Left ventricle myocardium inferior (tissue), 1 donor: ENCODE data around the gene NTMT1. TPM values are rescaled to one million over a fixed set of nuclear protein-coding genes. Genes with fewer than 3 reads are reported as not detected.

Source experiments
- DNase-seq: peaks from one replicate; pipeline ENCODE4 v3.0.0-alpha.2; 2020
- H3K27ac ChIP-seq: fragments of 200-600 bp; replicated peaks from 2 replicates; pipeline ENCODE4 v1.8.0; 2021
- H3K27me3 ChIP-seq: fragments of 200-600 bp; 2 replicates; pipeline ENCODE4 v1.8.0; 2021; ENCODE audit warnings: low read depth
- H3K36me3 ChIP-seq: fragments of 200-600 bp; 2 replicates; pipeline ENCODE4 v1.8.0; 2021
- H3K4me1 ChIP-seq: fragments of 200-600 bp; 2 replicates; pipeline ENCODE4 v1.8.0; 2021
- H3K4me3 ChIP-seq: fragments of 200-600 bp; 2 replicates; pipeline ENCODE4 v1.8.0; 2021; ENCODE audit warnings: mild to moderate bottlenecking, moderate library complexity
- H3K9me3 ChIP-seq: fragments of 200-600 bp; replicated peaks from 2 replicates; pipeline ENCODE4 v1.8.0; 2021
- CTCF ChIP-seq: fragments of 200-600 bp; IDR thresholded peaks from 2 replicates; pipeline ENCODE4 v1.8.0; 2021; ENCODE audit warnings: antibody characterized with exemption, mild to moderate bottlenecking, borderline replicate concordance
- intact Hi-C: fragments of 100-400 bp; cut with micrococcal nuclease; formaldehyde crosslinking; loops from one replicate; pipeline ENCODE4 v1.11.0; 2022
- total RNA-seq: library from RNA; stranded (reverse); fragmentation: NEBNext Ultra II Directional; extraction: Animal tissue kit (Norgen Biotek cat#: 25700); gene quantifications from one replicate; pipeline ENCODE4 v1.2.1, GENCODE V29; 2021
- donor health status: DM: no; HTN: yes; CAD: no; lungs with severe emphysema.

The NTMT1 gene
- total RNA-seq, 1 donor from 2014 or later, result 63.4 TPM

- Histone ChIP-seq H3K4me3 (no peak overlapping the region), H3K36me3 (no peaks in the 10 kb centered on the region), H3K27me3 (peaks cover 29% of the 10 kb centered on the region), H3K4me1 (peaks cover 22% of the 10 kb centered on the region), H3K9me3 (no peaks in the 10 kb centered on the region), H3K27ac (no peak overlapping the region)
- no peak for DNase-seq
- intact Hi-C loops, result no loop called here
- no peak for TF ChIP-seq CTCF
These were observed 31.3 kb upstream of the NTMT1 start for GRCh38 chr9:129594632-129595031.

- TF ChIP-seq CTCF, result no peak
- Histone ChIP-seq H3K27ac (peak overlapping the region; percentile 90), H3K27me3 (peaks cover 29% of the 10 kb centered on the region), H3K9me3 (no peaks in the 10 kb centered on the region), H3K4me1 (peaks cover 22% of the 10 kb centered on the region), H3K4me3 (no peak overlapping the region), H3K36me3 (no peaks in the 10 kb centered on the region)
- DNase-seq, result no peak
- intact Hi-C loops, result no loop called here
These were observed 30.6 kb upstream of the NTMT1 start for GRCh38 chr9:129595311-129595741.

- no peak for DNase-seq
- intact Hi-C loops, result no loop called here
- Histone ChIP-seq H3K27ac (peak overlapping the region; percentile 90), H3K36me3 (no peaks in the 10 kb centered on the region), H3K27me3 (peaks cover 29% of the 10 kb centered on the region), H3K4me3 (no peak overlapping the region), H3K4me1 (peaks cover 22% of the 10 kb centered on the region), H3K9me3 (no peaks in the 10 kb centered on the region)
- no peak for TF ChIP-seq CTCF
These were observed 29.9 kb upstream of the NTMT1 start for GRCh38 chr9:129595903-129596540.

- no peaks in the 10 kb centered on the region for H3K9me3 ChIP-seq
- peak overlapping the region; percentile 90 for H3K27ac ChIP-seq
- H3K4me1 ChIP-seq, result peaks cover 22% of the 10 kb centered on the region
- peaks cover 29% of the 10 kb centered on the region for H3K27me3 ChIP-seq
- DNase-seq, result peak; percentile 75
- intact Hi-C loops, result no loop called here
- no peak for TF ChIP-seq CTCF
- H3K4me3 ChIP-seq, result peak overlapping the region; percentile 65
- H3K36me3 ChIP-seq, result no peaks in the 10 kb centered on the region
These were observed 29.2 kb upstream of the NTMT1 start for GRCh38 chr9:129596541-129597331.

- Histone ChIP-seq H3K9me3 (no peaks in the 10 kb centered on the region), H3K4me3 (peak overlapping the region; percentile 65), H3K27me3 (peaks cover 29% of the 10 kb centered on the region), H3K4me1 (peaks cover 22% of the 10 kb centered on the region), H3K36me3 (no peaks in the 10 kb centered on the region), H3K27ac (peak overlapping the region; percentile 90)
- DNase-seq, result peak; percentile 72
- intact Hi-C loops, result no loop called here
- TF ChIP-seq CTCF, result no peak
These were observed 28.4 kb upstream of the NTMT1 start for GRCh38 chr9:129597355-129598088.
